ENCODE results near the gene CPED1. TPM values are rescaled to one million over a fixed set of nuclear protein-coding genes. Genes with fewer than 3 reads are reported as not detected.

Gene CPED1
- total and polyA plus RNA-seq, 2 experiments from 2014 or later, result 0.17 to 0.47 TPM

DNA sequence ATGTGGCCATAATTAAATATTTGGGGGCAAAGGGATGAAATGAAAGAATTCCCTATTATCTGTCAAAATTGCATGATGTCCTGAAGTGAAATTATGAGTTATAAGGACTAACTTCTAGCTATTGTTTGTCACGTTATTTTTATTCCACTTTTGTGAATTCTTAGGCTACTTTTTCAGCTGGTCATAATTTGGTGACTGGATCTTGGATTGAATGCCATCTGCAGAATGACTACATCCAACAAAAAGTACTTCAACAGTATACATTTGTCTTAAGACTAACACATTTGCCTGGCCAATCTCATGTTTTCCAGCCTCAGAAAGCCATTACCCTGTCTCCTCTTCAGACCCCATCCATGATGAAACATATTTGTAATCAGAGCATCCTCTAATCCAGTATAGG is 292.1 kb downstream of the CPED1 start:
- H3K9me3 Mint-ChIP-seq, result peaks cover 20% of the 10 kb centered on the region

More for the DNA sequence above, 292.1 kb downstream of the CPED1 start:
- Histone ChIP-seq H3K4me3 (no peak overlapping the region), H3K9me2 (ENCODE audit: insufficient read depth) (peaks cover 15% of the 10 kb centered on the region), H3F3A (replicated peaks; ENCODE audit: low read depth) (no peaks in the 10 kb centered on the region), H3K4me2 (no peak overlapping the region), H3K36me3 (ENCODE audit: insufficient read depth) (peaks cover 5% of the 10 kb centered on the region; the same call in 1 of the 2 replicates), H3K4me1 (ENCODE audit: insufficient read depth) (peaks cover 18% of the 10 kb centered on the region; the same call in 1 of the 2 replicates), H3K79me2 (replicated peaks; ENCODE audit: insufficient read depth) (no peaks in the 10 kb centered on the region), H4K20me1 (replicated peaks; ENCODE audit: insufficient read depth) (no peaks in the 10 kb centered on the region), H2AFZ (no peak overlapping the region), H3K27me3 (ENCODE audit: insufficient read depth) (no peaks in the 10 kb centered on the region), H3K27ac (ENCODE audit: low read depth) (no peak overlapping the region)
- Mint-ChIP-seq H3K4me1 (peaks cover 15% of the 10 kb centered on the region), H3K27me3 (ENCODE audit: insufficient read depth, low read depth, poor library complexity) (no peaks in the 10 kb centered on the region), H3K36me3 (ENCODE audit: low read depth) (peaks cover 19% of the 10 kb centered on the region), H3K4me3 (no peak overlapping the region), H3K27ac (no peak overlapping the region)
- no peak for ATAC-seq
- TF ChIP-seq, protein P1, sequence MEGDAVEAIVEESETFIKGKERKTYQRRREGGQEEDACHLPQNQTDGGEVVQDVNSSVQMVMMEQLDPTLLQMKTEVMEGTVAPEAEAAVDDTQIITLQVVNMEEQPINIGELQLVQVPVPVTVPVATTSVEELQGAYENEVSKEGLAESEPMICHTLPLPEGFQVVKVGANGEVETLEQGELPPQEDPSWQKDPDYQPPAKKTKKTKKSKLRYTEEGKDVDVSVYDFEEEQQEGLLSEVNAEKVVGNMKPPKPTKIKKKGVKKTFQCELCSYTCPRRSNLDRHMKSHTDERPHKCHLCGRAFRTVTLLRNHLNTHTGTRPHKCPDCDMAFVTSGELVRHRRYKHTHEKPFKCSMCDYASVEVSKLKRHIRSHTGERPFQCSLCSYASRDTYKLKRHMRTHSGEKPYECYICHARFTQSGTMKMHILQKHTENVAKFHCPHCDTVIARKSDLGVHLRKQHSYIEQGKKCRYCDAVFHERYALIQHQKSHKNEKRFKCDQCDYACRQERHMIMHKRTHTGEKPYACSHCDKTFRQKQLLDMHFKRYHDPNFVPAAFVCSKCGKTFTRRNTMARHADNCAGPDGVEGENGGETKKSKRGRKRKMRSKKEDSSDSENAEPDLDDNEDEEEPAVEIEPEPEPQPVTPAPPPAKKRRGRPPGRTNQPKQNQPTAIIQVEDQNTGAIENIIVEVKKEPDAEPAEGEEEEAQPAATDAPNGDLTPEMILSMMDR (conservative IDR thresholded peaks at IDR 0.05; ENCODE audit: low read depth in 2 of 2), result no peak
- TF ChIP-seq, protein P2, sequence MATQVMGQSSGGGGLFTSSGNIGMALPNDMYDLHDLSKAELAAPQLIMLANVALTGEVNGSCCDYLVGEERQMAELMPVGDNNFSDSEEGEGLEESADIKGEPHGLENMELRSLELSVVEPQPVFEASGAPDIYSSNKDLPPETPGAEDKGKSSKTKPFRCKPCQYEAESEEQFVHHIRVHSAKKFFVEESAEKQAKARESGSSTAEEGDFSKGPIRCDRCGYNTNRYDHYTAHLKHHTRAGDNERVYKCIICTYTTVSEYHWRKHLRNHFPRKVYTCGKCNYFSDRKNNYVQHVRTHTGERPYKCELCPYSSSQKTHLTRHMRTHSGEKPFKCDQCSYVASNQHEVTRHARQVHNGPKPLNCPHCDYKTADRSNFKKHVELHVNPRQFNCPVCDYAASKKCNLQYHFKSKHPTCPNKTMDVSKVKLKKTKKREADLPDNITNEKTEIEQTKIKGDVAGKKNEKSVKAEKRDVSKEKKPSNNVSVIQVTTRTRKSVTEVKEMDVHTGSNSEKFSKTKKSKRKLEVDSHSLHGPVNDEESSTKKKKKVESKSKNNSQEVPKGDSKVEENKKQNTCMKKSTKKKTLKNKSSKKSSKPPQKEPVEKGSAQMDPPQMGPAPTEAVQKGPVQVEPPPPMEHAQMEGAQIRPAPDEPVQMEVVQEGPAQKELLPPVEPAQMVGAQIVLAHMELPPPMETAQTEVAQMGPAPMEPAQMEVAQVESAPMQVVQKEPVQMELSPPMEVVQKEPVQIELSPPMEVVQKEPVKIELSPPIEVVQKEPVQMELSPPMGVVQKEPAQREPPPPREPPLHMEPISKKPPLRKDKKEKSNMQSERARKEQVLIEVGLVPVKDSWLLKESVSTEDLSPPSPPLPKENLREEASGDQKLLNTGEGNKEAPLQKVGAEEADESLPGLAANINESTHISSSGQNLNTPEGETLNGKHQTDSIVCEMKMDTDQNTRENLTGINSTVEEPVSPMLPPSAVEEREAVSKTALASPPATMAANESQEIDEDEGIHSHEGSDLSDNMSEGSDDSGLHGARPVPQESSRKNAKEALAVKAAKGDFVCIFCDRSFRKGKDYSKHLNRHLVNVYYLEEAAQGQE (IDR thresholded peaks at IDR 0.05; ENCODE audit: unreplicated experiment), result no peak
- TF ChIP-seq, protein P3, sequence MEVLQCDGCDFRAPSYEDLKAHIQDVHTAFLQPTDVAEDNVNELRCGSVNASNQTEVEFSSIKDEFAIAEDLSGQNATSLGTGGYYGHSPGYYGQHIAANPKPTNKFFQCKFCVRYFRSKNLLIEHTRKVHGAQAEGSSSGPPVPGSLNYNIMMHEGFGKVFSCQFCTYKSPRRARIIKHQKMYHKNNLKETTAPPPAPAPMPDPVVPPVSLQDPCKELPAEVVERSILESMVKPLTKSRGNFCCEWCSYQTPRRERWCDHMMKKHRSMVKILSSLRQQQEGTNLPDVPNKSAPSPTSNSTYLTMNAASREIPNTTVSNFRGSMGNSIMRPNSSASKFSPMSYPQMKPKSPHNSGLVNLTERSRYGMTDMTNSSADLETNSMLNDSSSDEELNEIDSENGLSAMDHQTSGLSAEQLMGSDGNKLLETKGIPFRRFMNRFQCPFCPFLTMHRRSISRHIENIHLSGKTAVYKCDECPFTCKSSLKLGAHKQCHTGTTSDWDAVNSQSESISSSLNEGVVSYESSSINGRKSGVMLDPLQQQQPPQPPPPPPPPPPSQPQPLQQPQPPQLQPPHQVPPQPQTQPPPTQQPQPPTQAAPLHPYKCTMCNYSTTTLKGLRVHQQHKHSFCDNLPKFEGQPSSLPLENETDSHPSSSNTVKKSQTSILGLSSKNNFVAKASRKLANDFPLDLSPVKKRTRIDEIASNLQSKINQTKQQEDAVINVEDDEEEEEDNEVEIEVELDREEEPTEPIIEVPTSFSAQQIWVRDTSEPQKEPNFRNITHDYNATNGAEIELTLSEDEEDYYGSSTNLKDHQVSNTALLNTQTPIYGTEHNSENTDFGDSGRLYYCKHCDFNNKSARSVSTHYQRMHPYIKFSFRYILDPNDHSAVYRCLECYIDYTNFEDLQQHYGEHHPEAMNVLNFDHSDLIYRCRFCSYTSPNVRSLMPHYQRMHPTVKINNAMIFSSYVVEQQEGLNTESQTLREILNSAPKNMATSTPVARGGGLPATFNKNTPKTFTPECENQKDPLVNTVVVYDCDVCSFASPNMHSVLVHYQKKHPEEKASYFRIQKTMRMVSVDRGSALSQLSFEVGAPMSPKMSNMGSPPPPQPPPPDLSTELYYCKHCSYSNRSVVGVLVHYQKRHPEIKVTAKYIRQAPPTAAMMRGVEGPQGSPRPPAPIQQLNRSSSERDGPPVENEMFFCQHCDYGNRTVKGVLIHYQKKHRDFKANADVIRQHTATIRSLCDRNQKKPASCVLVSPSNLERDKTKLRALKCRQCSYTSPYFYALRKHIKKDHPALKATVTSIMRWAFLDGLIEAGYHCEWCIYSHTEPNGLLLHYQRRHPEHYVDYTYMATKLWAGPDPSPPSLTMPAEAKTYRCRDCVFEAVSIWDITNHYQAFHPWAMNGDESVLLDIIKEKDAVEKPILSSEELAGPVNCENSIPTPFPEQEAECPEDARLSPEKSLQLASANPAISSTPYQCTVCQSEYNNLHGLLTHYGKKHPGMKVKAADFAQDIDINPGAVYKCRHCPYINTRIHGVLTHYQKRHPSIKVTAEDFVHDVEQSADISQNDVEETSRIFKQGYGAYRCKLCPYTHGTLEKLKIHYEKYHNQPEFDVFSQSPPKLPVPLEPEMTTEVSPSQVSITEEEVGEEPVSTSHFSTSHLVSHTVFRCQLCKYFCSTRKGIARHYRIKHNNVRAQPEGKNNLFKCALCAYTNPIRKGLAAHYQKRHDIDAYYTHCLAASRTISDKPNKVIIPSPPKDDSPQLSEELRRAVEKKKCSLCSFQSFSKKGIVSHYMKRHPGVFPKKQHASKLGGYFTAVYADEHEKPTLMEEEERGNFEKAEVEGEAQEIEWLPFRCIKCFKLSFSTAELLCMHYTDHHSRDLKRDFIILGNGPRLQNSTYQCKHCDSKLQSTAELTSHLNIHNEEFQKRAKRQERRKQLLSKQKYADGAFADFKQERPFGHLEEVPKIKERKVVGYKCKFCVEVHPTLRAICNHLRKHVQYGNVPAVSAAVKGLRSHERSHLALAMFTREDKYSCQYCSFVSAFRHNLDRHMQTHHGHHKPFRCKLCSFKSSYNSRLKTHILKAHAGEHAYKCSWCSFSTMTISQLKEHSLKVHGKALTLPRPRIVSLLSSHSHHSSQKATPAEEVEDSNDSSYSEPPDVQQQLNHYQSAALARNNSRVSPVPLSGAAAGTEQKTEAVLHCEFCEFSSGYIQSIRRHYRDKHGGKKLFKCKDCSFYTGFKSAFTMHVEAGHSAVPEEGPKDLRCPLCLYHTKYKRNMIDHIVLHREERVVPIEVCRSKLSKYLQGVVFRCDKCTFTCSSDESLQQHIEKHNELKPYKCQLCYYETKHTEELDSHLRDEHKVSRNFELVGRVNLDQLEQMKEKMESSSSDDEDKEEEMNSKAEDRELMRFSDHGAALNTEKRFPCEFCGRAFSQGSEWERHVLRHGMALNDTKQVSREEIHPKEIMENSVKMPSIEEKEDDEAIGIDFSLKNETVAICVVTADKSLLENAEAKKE (CRISPR knock-in tag; IDR thresholded peaks at IDR 0.05), result no peak
- TF ChIP-seq EZH2 (IDR thresholded peaks at IDR 0.05; ENCODE audit: low read depth, unreplicated experiment) (no peak), JUNB (IDR thresholded peaks at IDR 0.05; ENCODE audit: unreplicated experiment) (no peak), ZNF331 (CRISPR knock-in tag; IDR thresholded peaks at IDR 0.05; ENCODE audit: low read depth) (no peak), STAT1 (IDR thresholded peaks at IDR 0.05; ENCODE audit: unreplicated experiment) (no peak), CREB1 (CRISPR knock-in tag; IDR thresholded peaks at IDR 0.05; ENCODE audit: low read depth) (no peak), EZH2phosphoT487 (IDR thresholded peaks at IDR 0.05; ENCODE audit: unreplicated experiment) (no peak), POLR2AphosphoS5 (IDR thresholded peaks at IDR 0.05; ENCODE audit: low read depth) (no peak), NANOG (IDR thresholded peaks at IDR 0.05; ENCODE audit: borderline replicate concordance) (no peak)
- TF ChIP-seq, protein P4, sequence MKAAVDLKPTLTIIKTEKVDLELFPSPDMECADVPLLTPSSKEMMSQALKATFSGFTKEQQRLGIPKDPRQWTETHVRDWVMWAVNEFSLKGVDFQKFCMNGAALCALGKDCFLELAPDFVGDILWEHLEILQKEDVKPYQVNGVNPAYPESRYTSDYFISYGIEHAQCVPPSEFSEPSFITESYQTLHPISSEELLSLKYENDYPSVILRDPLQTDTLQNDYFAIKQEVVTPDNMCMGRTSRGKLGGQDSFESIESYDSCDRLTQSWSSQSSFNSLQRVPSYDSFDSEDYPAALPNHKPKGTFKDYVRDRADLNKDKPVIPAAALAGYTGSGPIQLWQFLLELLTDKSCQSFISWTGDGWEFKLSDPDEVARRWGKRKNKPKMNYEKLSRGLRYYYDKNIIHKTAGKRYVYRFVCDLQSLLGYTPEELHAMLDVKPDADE (IDR thresholded peaks at IDR 0.05), result no peak
- DNase-seq (ENCODE audit: low spot score), result no peak

All from GM23338 (cell line).